Bronchial epithelial cell (primary cell): ENCODE measurements around the gene SNX19. TPM values are rescaled to one million over a fixed set of nuclear protein-coding genes. Genes with fewer than 3 reads are reported as not detected.

Source experiments
- DNase-seq: peaks from one replicate; pipeline ENCODE4 v3.0.0-alpha.2; 2010; ENCODE audit warnings: low read depth
- FAIRE-seq: peaks from 2 replicates; lab custom pipeline; 2011; peaks lifted over from hg19 to GRCh38; lab: Jason Lieb, UNC
- H3K27me3 ChIP-seq: 2 replicates; pipeline ENCODE4 v1.5.1; 2011; ENCODE audit warnings: low read length; ENCODE audit not compliant: control insufficient read depth, insufficient read depth
- H3K36me3 ChIP-seq: 2 replicates; pipeline ENCODE4 v1.5.1; 2011; ENCODE audit warnings: low read length; ENCODE audit not compliant: control insufficient read depth, insufficient read depth
- H3K4me3 ChIP-seq: 2 replicates; pipeline ENCODE4 v1.5.1; 2011; ENCODE audit warnings: mild to moderate bottlenecking, low read depth, low read length, control low read depth
- total RNA-seq: library from RNA; depleted of rRNA; stranded (reverse); fragments of >200 nt; gene quantifications from 2 replicates; pipeline ENCODE4 v1.2.1, GENCODE V29; 2014
- TF ChIP-seq, protein P1 (sequence below): IDR thresholded peaks from 2 replicates; pipeline ENCODE4 v1.5.1; 2011; ENCODE audit warnings: mild to moderate bottlenecking, moderate library complexity, low read length, control low read depth, inconsistent platforms; ENCODE audit not compliant: insufficient read depth, severe bottlenecking

SNX19 gene
- total RNA-seq, 1 donor from 2014 or later, result 34.8 TPM

DNA sequence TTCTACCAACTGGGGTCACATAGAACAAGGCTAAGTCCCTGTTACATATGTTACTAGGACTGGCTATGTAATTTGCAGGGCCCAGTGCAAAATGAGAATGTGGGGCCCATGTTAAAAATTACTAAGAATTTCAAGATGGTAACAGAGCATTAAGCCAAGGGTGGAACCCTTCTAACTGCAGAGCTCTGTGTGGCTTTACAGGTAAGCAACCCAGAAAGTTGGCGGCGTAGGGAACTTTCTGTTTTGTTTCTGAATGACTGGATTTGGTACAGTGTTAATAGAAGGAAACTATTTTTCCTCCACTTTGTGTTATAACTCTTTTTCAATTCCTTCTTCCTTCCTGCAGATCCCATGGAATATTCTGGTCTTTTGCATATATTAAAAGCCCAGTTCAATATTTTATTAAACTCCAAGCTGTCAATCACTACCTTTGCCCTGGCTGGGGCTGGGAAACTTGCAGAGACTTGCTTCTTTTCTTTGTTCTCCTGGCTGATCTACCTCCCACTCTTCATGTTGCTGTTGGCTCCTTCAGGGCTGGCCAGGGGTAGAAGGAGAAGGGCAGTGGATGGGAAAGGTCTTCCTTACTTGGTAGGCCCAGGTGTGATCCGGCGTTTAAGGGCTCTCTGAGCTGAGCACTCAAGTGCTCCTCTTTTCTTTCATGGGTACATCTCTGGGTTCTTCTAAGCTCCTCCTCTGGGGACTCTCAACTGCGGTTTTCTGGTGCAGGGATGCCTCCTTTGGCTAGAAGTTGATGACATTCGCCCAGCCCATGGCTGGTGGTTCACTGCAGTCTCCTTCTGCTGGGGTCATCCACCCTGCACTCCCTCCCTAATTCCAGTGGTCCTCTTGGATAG, 67.7 kb downstream of the SNX19 start:
- TF ChIP-seq, protein P1, sequence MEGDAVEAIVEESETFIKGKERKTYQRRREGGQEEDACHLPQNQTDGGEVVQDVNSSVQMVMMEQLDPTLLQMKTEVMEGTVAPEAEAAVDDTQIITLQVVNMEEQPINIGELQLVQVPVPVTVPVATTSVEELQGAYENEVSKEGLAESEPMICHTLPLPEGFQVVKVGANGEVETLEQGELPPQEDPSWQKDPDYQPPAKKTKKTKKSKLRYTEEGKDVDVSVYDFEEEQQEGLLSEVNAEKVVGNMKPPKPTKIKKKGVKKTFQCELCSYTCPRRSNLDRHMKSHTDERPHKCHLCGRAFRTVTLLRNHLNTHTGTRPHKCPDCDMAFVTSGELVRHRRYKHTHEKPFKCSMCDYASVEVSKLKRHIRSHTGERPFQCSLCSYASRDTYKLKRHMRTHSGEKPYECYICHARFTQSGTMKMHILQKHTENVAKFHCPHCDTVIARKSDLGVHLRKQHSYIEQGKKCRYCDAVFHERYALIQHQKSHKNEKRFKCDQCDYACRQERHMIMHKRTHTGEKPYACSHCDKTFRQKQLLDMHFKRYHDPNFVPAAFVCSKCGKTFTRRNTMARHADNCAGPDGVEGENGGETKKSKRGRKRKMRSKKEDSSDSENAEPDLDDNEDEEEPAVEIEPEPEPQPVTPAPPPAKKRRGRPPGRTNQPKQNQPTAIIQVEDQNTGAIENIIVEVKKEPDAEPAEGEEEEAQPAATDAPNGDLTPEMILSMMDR, result no peak
- FAIRE-seq (peak; percentile 95), DNase-seq (peak; percentile 71)
- Histone ChIP-seq H3K36me3 (no peaks in the 10 kb centered on the region), H3K4me3 (no peak overlapping the region), H3K27me3 (no peaks in the 10 kb centered on the region)

DNA sequence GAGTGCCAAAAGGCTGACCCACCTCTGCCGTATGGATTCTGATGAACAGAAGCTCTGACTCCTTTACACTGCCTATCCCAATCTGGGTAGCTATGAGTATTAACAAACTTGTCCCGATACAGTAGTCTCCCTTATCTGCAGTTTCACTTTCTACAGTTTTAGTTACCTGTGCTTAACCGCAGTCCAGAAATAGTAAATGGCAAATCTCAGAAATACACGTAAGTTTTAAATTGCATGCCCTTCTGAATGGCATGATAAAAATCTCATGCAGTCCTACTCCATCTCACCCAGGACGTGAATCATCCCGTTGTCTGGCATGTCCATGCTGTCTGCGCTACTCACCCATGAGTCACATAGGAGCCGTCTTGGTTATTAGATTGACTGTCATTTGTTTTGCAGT, 68.8 kb downstream of the SNX19 start:
- no peaks in the 10 kb centered on the region for H3K36me3 ChIP-seq
- FAIRE-seq (peak; percentile 18), DNase-seq (peak; percentile 99)
- peak overlapping the region; percentile 14 for H3K4me3 ChIP-seq
- H3K27me3 ChIP-seq, result no peaks in the 10 kb centered on the region
- TF ChIP-seq, protein P1, result no peak

DNA sequence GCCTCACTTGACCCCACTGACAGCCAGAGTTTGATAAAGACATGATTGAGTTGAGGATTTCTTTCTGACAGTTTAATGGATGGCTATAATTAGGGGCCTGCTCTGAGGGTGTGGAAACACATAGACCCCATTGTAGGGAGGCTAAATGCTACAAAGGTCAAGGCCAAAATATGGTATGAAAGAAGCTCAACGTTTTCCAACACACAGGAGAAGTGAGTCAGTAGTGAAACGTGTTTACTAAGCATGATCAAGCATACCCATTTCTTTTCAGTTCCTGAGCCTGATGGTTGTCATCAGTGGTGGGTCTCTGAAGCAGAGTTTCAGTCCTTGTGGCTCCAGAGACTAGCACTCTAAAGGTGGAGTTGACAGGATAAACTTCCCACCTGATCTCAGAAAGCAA, 69.7 kb downstream of the SNX19 start:
- peak; percentile 87 for DNase-seq
- FAIRE-seq, result peak; percentile 85
- H3K27me3 ChIP-seq, result no peaks in the 10 kb centered on the region
- H3K36me3 ChIP-seq, result no peaks in the 10 kb centered on the region
- no peak overlapping the region for H3K4me3 ChIP-seq
- TF ChIP-seq, protein P1, result no peak

DNA sequence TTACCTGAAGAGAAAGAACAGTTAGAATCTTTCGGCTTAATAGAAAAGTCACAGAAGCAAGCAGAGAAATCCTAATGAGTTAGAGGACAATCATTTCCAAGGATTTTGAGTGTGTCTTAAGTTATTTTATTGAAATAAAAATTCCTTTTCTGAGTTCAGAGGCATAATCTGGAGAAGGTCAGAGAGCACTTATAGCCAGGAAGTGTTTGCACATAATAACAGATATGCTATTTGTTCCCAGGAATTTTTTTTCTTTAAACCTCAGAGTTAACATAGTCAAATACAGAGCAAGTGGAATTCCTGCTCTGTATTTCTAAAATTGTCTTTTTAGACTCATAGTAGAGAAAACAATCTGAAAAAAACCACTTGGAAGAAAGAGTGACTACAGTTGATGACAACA, 74.3 kb downstream of the SNX19 start:
- H3K36me3 ChIP-seq, result no peaks in the 10 kb centered on the region
- FAIRE-seq (no peak), DNase-seq (no peak)
- H3K27me3 ChIP-seq, result no peaks in the 10 kb centered on the region
- TF ChIP-seq, protein P1, result no peak
- no peak overlapping the region for H3K4me3 ChIP-seq

DNA sequence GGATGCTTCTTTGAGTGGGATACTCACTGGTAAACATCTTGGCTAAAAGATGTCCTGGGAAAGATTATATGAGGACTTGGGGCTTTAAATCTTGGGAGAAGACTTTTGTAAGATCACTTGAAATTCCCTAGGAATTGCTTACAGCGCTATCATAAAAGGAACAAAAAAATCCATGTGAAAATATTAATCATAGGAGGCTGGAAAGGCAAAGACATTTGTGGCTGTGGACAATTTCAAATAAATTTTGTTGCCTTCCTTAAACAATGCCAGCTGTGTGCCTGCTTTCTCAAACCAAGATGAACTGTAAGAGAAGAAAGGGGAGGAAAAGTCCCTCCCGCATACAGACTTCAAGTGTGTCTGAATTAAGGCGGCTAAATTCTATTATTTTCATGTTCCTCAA, 75.6 kb downstream of the SNX19 start:
- FAIRE-seq, result no peak
- DNase-seq, result no peak
- H3K36me3 ChIP-seq, result no peaks in the 10 kb centered on the region
- no peaks in the 10 kb centered on the region for H3K27me3 ChIP-seq
- TF ChIP-seq, protein P1, result no peak
- H3K4me3 ChIP-seq, result no peak overlapping the region
